Right atrium auricular region (tissue), 2 donors: ENCODE data around the gene SMTNL2. TPM values are rescaled to one million over a fixed set of nuclear protein-coding genes. Genes with fewer than 3 reads are reported as not detected.
"Not testable (repeated sequence)": the region's sequence is repeated elsewhere in the genome, so short reads cannot be mapped to it uniquely, and the experiment has no call there.

Source experiments
- DNase-seq: peaks from one replicate; pipeline ENCODE4 v3.0.0-alpha.2; 2019; ENCODE audit warnings: low spot score
- H3K27ac ChIP-seq, 2 donors: fragments of 200-600 bp; sonication (generic); 1 replicate in 1 of 2; 2 replicates in 1 of 2; pipeline ENCODE4 v1.5.1; 2016 to 2019
- H3K27me3 ChIP-seq, 2 donors: fragments of 200-600 bp; sonication (generic); one replicate each; pipeline versions ENCODE4 v1.5.1 to v1.6.0; 2017 to 2019
- H3K36me3 ChIP-seq: fragments of 200-600 bp; sonication (generic); one replicate; pipeline ENCODE4 v1.5.1; 2016
- H3K4me1 ChIP-seq, 2 donors: fragments of 200-600 bp; sonication (generic); one replicate each; pipeline versions ENCODE4 v1.5.1 to v1.6.0; 2017 to 2019
- H3K4me3 ChIP-seq, 2 donors: fragments of 200-600 bp; sonication (generic); 1 replicate in 1 of 2; 2 replicates in 1 of 2; pipeline ENCODE4 v1.5.1; 2017 to 2019; ENCODE audit warnings: mild to moderate bottlenecking in 1 of 2, moderate library complexity in 1 of 2
- H3K9me3 ChIP-seq, 2 donors: fragments of 200-600 bp; sonication (generic); one replicate each; pipeline ENCODE4 v1.5.1; 2019
- CTCF ChIP-seq, 2 donors: fragments of 200-600 bp; sonication (generic); IDR thresholded peaks; one replicate each; pipeline ENCODE4 v1.5.1; 2019; ENCODE audit warnings: antibody characterized with exemption in 2 of 2
- total RNA-seq, 2 donors: library from RNA; depleted of rRNA; stranded (reverse); fragments of >200 nt; gene quantifications; one replicate each; pipeline ENCODE4 v1.1.0, GENCODE V29; 2016

The SMTNL2 gene
- total RNA-seq, 2 donors from 2014 or later: 21.1 to 41.6 TPM

- H3K9me3 ChIP-seq: no peaks in the 10 kb centered on the region
- H3K4me3 ChIP-seq: no peak overlapping the region
- H3K36me3 ChIP-seq: no peaks in the 10 kb centered on the region
- no peak for DNase-seq
- no peak for TF ChIP-seq CTCF (IDR thresholded peaks at IDR 0.05)
- H3K27ac ChIP-seq: no peak overlapping the region
- H3K27me3 ChIP-seq: peaks cover 0 to 3% of the 10 kb centered on the region in 2 donors
- H3K4me1 ChIP-seq: peaks cover 0 to 14% of the 10 kb centered on the region in 2 donors
These were observed 58.0 kb downstream of the SMTNL2 start for GRCh38 chr17:4642286-4642685.

GRCh38 chr17:4643676-4644075 is 59.3 kb downstream of the SMTNL2 start:
- H3K9me3 ChIP-seq: no peaks in the 10 kb centered on the region
- no peak for TF ChIP-seq CTCF (IDR thresholded peaks at IDR 0.05)
- H3K36me3 ChIP-seq: no peaks in the 10 kb centered on the region
- H3K27ac ChIP-seq: no peak overlapping the region
- H3K4me3 ChIP-seq: no peak overlapping the region
- peaks cover 0 to 3% of the 10 kb centered on the region in 2 donors for H3K27me3 ChIP-seq
- H3K4me1 ChIP-seq: peaks cover 0 to 14% of the 10 kb centered on the region in 2 donors
- DNase-seq: no peak

- Histone ChIP-seq H3K4me3 (no peak overlapping the region), H3K27ac (no peak overlapping the region), H3K4me1 (peaks cover 0 to 8% of the 10 kb centered on the region in 2 donors), H3K9me3 (no peaks in the 10 kb centered on the region), H3K36me3 (no peaks in the 10 kb centered on the region), H3K27me3 (peaks cover 0 to 3% of the 10 kb centered on the region in 2 donors)
- no peak for TF ChIP-seq CTCF (IDR thresholded peaks at IDR 0.05)
- DNase-seq: no peak
These were observed 61.3 kb downstream of the SMTNL2 start for GRCh38 chr17:4645642-4646041.

- Histone ChIP-seq H3K27me3 (no peaks in the 10 kb centered on the region), H3K36me3 (no peaks in the 10 kb centered on the region), H3K9me3 (no peaks in the 10 kb centered on the region), H3K27ac (no peak overlapping the region), H3K4me1 (no peaks in the 10 kb centered on the region), H3K4me3 (no peak overlapping the region)
- TF ChIP-seq CTCF (IDR thresholded peaks at IDR 0.05): no peak
- no peak for DNase-seq
These were observed 64.4 kb downstream of the SMTNL2 start for GRCh38 chr17:4648741-4649140.

GRCh38 chr17:4652997-4653396 is 68.7 kb downstream of the SMTNL2 start:
- Histone ChIP-seq H3K27me3 (no peaks in the 10 kb centered on the region), H3K4me3 (no peak overlapping the region), H3K9me3 (no peaks in the 10 kb centered on the region), H3K27ac (no peak overlapping the region), H3K4me1 (no peaks in the 10 kb centered on the region), H3K36me3 (no peaks in the 10 kb centered on the region)
- no peak for DNase-seq
- no peak for TF ChIP-seq CTCF (IDR thresholded peaks at IDR 0.05)

GRCh38 chr17:4655933-4656332 is 71.6 kb downstream of the SMTNL2 start:
- not testable (repeated sequence) for H3K9me3 ChIP-seq, DNase-seq, H3K36me3 ChIP-seq, H3K27me3 ChIP-seq, H3K4me1 ChIP-seq, H3K27ac ChIP-seq, H3K4me3 ChIP-seq
